HepG2 (cell line): ENCODE results near the gene OR2F1. TPM values are rescaled to one million over a fixed set of nuclear protein-coding genes. Genes with fewer than 3 reads are reported as not detected.
A peak's percentile ranks its signal among the peaks of the same experiment; 100 is the strongest.

Source experiments
- ATF7 ChIP-seq, 2 experiments: fragments of 450-650 bp in 1 of 2; sonication (generic) in 1 of 2; formaldehyde crosslinking in 1 of 2; IDR thresholded peaks; 2 replicates each; pipeline versions ENCODE4 v1.4.0 to v1.6.1; 2016 to 2020; ENCODE audit warnings: antibody characterized with exemption in 1 of 2, mild to moderate bottlenecking in 1 of 2, missing genetic modification reagents in 1 of 2
- EP300 ChIP-seq, 3 experiments: sonication (generic) in 1 of 3; formaldehyde crosslinking in 1 of 3; IDR thresholded peaks; 2 replicates each; pipeline versions ENCODE4 v1.5.1 to v1.6.1; 2011 to 2020; ENCODE audit warnings: low read depth in 2 of 3, low read length in 2 of 3, borderline replicate concordance in 1 of 3, improper control_type of control experiment in 1 of 3, mild to moderate bottlenecking in 1 of 3, missing genetic modification reagents in 1 of 3, moderate library complexity in 1 of 3
- HOXA9 ChIP-seq: sonication (generic); formaldehyde crosslinking; IDR thresholded peaks from 2 replicates; pipeline ENCODE4 v1.8.1; 2022; ENCODE audit warnings: missing genetic modification reagents, mild to moderate bottlenecking, moderate library complexity, borderline replicate concordance
- KDM3A ChIP-seq: IDR thresholded peaks from 2 replicates; pipeline ENCODE4 v1.6.1; 2018; ENCODE audit warnings: low read depth, missing compliant biosample characterization
- NR2F6 ChIP-seq, 2 experiments: IDR thresholded peaks; 2 replicates each; pipeline ENCODE4 v1.6.1; 2016; ENCODE audit warnings: antibody characterized with exemption in 1 of 2, mild to moderate bottlenecking in 1 of 2
- SRSF4 ChIP-seq: fragments of 200-400 bp; formaldehyde crosslinking; IDR thresholded peaks from one replicate; pipeline ENCODE4 v1.6.1; 2018; ENCODE audit warnings: mild to moderate bottlenecking, low read depth, low read length, moderate library complexity; ENCODE audit not compliant: poor library complexity, severe bottlenecking
- TBX2 ChIP-seq: sonication (generic); formaldehyde crosslinking; IDR thresholded peaks from 2 replicates; pipeline ENCODE4 v1.5.0; 2020; ENCODE audit warnings: missing genetic modification reagents, mild to moderate bottlenecking, borderline replicate concordance
- ZEB1 ChIP-seq: IDR thresholded peaks from 2 replicates; pipeline ENCODE4 v1.6.1; 2012; ENCODE audit warnings: mild to moderate bottlenecking, low read depth, inconsistent platforms; ENCODE audit not compliant: insufficient replicate concordance
- ZMYM3 ChIP-seq: sonication (generic); formaldehyde crosslinking; IDR thresholded peaks from 2 replicates; pipeline ENCODE4 v1.5.1; 2020; ENCODE audit warnings: mild to moderate bottlenecking, missing genetic modification reagents
- ZNF18 ChIP-seq: sonication (generic); formaldehyde crosslinking; IDR thresholded peaks from 2 replicates; pipeline ENCODE4 v1.8.0; 2022; ENCODE audit warnings: mild to moderate bottlenecking, missing genetic modification reagents; ENCODE audit not compliant: insufficient replicate concordance
- ZNF430 ChIP-seq: sonication (generic); formaldehyde crosslinking; IDR thresholded peaks from 2 replicates; pipeline ENCODE4 v1.9.0; 2021; ENCODE audit warnings: mild to moderate bottlenecking, missing genetic modification reagents
- ZNF562 ChIP-seq: sonication (generic); formaldehyde crosslinking; IDR thresholded peaks from 2 replicates; pipeline ENCODE4 v1.8.0; 2022; ENCODE audit warnings: missing genetic modification reagents, borderline replicate concordance
- ZNF598 ChIP-seq: sonication (generic); formaldehyde crosslinking; IDR thresholded peaks from 2 replicates; pipeline ENCODE4 v1.5.1; 2020; ENCODE audit warnings: mild to moderate bottlenecking, missing genetic modification reagents, borderline replicate concordance
- polyA plus RNA-seq, 8 experiments: library from polyadenylated mRNA; depleted of rRNA in 3 of 8; stranded (reverse) in 7 of 8; unstranded in 1 of 8; fragments of >200 nt; fragmentation: Illumina TruSeq in 4 of 8; extraction: Trizol in 4 of 8; gene quantifications; 2 replicates each; pipeline versions ENCODE4 v1.2.1 to v1.2.3, GENCODE V29; 2011 to 2016; ENCODE audit warnings: low read depth in 4 of 8, missing spikeins in 1 of 8, mixed read lengths in 1 of 8; ENCODE audit not compliant: insufficient read depth in 1 of 8
- total RNA-seq, 5 experiments: library from RNA; depleted of rRNA; stranded (reverse); fragments of >200 nt; fragmentation: Illumina TruSeq; extraction: Trizol; gene quantifications; 2 replicates each; pipeline ENCODE4 v1.2.3, GENCODE V29; 2016; ENCODE audit warnings: low read depth in 1 of 5

Gene OR2F1
- total and polyA plus RNA-seq, 2 of the 13 experiments (the other 11 are each of a cell fraction or from before 2014, with no cell fraction given) = 0.36 to 1.5 TPM

- TF ChIP-seq ZNF18 = no peak
- TF ChIP-seq TBX2 (CRISPR knock-in tag) = no peak
- TF ChIP-seq ZMYM3 = no peak
- no peak for TF ChIP-seq SRSF4
- peak; percentile 61 for TF ChIP-seq ZEB1
- TF ChIP-seq ZNF598 (CRISPR knock-in tag) = no peak
- TF ChIP-seq ATF7 (IDR thresholded peaks at IDR 0.05) = no peak
- no peak for TF ChIP-seq ATF7 (CRISPR knock-in tag; IDR thresholded peaks at IDR 0.05)
- TF ChIP-seq ZNF430 = no peak
- TF ChIP-seq HOXA9 (CRISPR knock-in tag) = no peak
- peak; percentile 79 for TF ChIP-seq NR2F6 (IDR thresholded peaks at IDR 0.05)
- peak; percentile 66; the same call in 1 of the 2 replicates for TF ChIP-seq NR2F6 (CRISPR knock-in tag; IDR thresholded peaks at IDR 0.05)
- TF ChIP-seq ZNF562 (CRISPR knock-in tag) = no peak
- TF ChIP-seq EP300 (IDR thresholded peaks at IDR 0.05; ENCODE audit: low read depth in 2 of 2, low read length in 2 of 2) = 0 out of 4 replicates have a peak, but pooled peaks have one; percentile 16 to 51
- TF ChIP-seq EP300 (CRISPR knock-in tag; IDR thresholded peaks at IDR 0.05; ENCODE audit: borderline replicate concordance) = no peak
- no peak for TF ChIP-seq KDM3A (CRISPR knock-in tag)
- TF ChIP-seq, all 625 proteins: peak for 24
Measured at GRCh38 chr7:143958781-143959180, 4.1 kb downstream of the OR2F1 start (continued).
